ENCODE results near the gene CFAP90.

- TF ChIP-seq CTCF (IDR thresholded peaks at IDR 0.05) (no peak), EP300 (IDR thresholded peaks at IDR 0.05) (no peak), POLR2AphosphoS5 (IDR thresholded peaks at IDR 0.05) (no peak), POLR2A (IDR thresholded peaks at IDR 0.05) (no peak)
These were observed 30.9 kb upstream of the CFAP90 start for GRCh38 chr5:7881816-7882215.
